NCI-H774 (cell line): ENCODE data around the gene CAMKMT.
"Not testable (repeated sequence)": the region's sequence is repeated elsewhere in the genome, so short reads cannot be mapped to it uniquely, and the experiment has no call there.

Source experiments
- DNase-seq: peaks from one replicate; lab custom pipeline; 2025; lab: John Stamatoyannopoulos, UW

Gene CAMKMT

DNA sequence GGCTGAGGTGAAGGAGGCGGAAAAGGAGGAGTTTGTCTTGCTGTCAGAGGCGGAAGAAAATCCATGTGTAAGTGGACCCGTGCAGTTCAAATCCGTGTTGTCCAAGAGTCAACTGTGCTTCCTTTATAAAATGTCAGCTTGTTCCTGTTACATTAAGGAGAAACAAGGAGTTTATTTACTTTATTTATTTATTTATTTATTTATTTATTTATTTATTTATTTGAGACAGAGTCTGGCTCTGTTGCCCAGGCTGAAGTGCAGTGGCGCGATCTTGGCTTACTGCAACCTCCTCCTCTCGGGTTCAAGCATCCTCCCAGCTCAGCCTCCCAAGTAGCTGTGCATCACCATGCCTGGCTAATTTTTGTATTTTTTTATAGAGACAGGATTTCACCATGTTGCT is 143.9 kb downstream of the CAMKMT start:
- not testable (repeated sequence) for DNase-seq

- no peak for DNase-seq
These were observed 148.5 kb downstream of the CAMKMT start for GRCh38 chr2:44510246-44510645.

DNA sequence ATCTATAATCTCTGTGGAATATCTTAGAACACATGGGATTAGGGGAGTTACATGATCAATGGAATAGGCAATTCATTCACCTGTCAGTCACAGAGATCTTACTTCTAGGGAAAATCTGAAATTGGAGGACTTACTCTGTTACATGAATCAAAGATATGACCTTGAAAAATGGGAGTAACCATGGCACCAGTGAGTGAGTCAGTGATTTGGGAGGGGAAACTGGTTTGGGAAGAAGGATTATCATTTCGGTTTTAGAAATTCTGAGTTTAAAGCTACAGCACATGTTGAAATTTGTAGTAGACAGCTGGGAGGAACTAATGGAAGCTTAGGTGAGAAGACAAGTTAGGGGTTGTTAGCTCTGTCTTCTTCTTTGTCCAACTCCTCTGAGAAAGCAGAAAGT is 153.7 kb downstream of the CAMKMT start:
- DNase-seq, result no peak

DNA sequence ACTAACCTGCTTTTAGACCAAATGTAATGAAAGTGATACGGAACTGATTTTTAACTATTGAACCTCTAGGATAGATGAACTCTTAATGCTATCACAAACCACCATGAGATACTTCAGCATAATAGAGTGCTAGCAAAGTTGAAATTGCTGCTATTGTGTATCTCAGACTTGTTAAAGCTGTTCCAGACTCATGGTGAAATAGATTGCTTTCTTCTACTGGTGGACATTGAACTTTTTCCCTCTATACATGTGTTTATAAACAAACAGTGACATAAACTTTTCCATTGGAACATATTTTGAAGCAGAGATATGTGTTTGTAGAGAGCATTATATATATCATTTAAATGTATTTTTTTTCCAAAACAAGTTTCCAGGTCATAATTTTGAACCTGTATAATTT is 157.3 kb downstream of the CAMKMT start:
- no peak for DNase-seq

DNA sequence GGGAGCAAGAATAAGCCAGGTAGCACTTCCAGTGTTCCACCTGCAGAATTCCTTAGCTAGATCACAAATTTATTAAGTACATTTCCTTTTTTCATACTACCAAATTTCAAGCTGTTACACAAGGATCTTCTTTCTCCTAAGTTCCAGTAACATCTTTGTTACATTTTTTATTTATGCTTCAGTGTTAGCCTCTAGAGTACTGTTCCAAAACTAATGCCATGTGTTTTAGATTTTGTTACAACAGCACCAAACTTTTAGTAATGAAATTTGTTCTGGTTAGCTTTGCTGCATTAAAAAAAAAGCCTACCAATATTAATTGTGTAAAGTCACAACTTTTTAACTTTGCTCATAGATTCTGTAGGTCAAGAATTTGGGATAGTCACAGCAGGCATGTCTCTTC is 161.1 kb downstream of the CAMKMT start:
- no peak for DNase-seq

- DNase-seq, result no peak
These were observed 162.7 kb downstream of the CAMKMT start for GRCh38 chr2:44524347-44524926.

DNA sequence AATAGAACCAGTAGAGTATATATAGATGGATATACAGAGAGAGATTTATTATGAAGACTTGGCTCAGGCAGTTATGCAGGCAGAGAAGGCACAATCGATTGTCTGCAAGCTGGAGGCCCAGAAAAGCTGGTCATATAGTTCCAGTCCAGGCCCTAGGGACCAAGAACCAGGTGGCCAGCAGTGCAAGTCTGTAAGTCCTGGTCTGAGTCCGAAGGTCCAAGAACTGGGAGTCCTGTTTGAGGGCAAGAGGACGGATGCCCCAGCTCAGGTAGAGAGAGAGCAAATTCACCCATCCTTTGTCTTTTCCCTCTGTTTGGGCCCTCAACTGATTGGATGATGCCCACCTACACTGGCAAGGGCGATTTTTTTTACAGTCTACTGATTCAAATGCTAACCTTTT is 164.6 kb downstream of the CAMKMT start:
- no peak for DNase-seq

GRCh38 chr2:44528595-44528994 is 166.8 kb downstream of the CAMKMT start:
- DNase-seq, result no peak

DNA sequence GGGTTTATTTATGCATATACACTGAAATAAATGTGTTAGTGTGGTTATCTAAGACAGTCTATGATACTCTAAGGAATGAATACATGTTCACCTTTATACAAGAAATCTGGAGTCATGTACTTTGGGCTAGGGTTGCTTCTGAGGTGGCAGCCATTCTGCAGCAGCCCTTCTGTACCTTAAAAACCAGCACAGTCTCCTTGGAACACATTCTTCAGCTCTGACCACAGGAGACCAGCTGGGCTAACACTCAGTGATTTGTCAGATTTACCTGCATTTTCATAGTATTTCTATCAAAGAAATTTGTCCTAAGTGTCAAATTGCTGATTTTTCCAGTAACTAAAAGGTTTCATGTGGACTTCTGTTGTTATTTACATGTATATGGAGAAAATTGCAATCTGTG is 167.7 kb downstream of the CAMKMT start:
- DNase-seq, result no peak

- DNase-seq, result no peak
These were observed 169.5 kb downstream of the CAMKMT start for GRCh38 chr2:44531289-44531688.

- DNase-seq, result no peak
These were observed 170.3 kb downstream of the CAMKMT start for GRCh38 chr2:44532031-44532430.

- no peak for DNase-seq
These were observed 171.8 kb downstream of the CAMKMT start for GRCh38 chr2:44533508-44533907.

- no peak for DNase-seq
These were observed 173.6 kb downstream of the CAMKMT start for GRCh38 chr2:44535376-44535775.

GRCh38 chr2:44537264-44537663 is 175.5 kb downstream of the CAMKMT start:
- DNase-seq, result no peak

- DNase-seq, result no peak
These were observed 180.8 kb downstream of the CAMKMT start for GRCh38 chr2:44542520-44542919.

GRCh38 chr2:44543773-44544725 is 182.3 kb downstream of the CAMKMT start:
- peak; percentile 38 for DNase-seq

GRCh38 chr2:44545005-44545404 is 183.3 kb downstream of the CAMKMT start:
- no peak for DNase-seq

GRCh38 chr2:44546459-44547127 is 184.8 kb downstream of the CAMKMT start:
- no peak for DNase-seq

GRCh38 chr2:44547718-44548117 is 186.0 kb downstream of the CAMKMT start:
- DNase-seq, result no peak

DNA sequence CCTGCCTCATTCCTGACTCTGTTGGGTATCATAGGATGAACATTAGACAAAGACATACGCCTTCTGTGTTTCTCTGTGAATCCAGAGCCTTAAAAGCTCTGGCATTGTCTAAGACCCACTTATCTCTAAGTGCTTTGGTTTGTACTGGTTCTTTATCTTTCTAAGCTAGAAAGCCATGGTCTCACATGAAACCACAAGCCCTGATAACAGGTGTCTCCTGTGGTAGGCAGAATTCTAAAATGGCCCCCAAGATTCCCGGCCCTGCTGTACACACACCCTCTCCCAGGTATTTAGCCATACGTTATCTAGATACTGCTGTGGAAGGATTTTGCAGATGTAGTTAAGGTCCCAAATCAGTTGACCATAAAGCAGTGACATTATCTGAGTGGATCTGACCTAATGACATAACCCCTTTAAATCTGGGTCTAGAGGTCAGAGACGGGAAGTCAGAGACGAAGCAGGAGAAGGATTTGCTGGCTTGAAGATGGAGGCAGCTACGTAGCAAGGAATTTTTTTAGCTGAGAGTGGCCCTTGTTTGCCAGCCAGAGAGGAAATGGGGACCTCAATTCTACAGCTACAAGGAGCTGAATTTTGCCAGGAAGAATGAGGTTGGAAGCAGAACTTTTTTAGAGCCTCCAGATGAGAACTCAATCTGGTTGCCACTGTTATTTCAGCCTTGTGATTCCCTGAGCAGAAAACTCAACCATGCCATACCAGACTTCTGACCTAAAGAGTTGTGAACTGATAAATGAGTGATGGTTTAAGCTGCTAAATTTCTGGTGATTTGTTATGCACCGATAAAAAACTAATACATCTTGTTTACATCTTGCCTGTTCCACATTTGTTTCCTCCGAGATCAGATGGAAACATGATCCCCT is 186.7 kb downstream of the CAMKMT start:
- no peak for DNase-seq

DNA sequence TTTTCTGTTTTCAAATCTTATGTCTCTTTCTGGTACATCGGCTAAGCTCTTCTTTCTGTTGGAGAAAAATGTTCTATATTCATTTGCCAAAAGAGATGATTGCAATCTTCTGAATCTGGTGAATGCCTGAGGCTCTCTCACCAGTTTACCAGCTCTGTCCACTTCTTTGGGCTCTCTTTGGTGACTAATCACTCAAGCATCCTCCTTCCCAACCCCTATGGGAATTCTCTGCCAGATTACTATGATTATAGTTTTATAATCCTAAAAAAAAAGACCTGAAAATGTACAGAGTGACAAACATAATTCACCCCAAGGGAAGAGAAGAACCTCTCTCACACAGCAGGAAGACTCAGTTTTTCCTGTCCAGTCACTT is 187.3 kb downstream of the CAMKMT start:
- no peak for DNase-seq

DNA sequence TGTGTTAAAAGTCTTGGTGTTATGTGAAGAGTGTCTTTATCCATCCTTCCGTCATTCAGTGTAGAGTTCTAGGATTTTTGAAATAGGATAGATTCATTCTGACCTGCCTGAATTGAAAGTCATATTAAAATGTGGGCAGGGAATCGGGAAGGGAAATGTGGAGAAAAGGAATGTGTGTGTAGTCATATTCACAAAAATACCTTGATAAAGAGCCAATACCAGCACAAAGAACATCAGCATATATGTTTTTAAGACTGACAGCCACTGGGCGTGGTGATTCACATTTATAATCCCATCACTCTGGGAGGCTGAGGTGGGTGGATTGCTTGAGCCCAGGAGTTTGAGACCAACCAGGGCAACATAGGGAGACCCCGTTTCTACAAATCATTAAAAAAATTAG is 188.1 kb downstream of the CAMKMT start:
- DNase-seq, result no peak
